Mucosa of descending colon (tissue), 3 donors: ENCODE results near the gene LEPR. TPM values are rescaled to one million over a fixed set of nuclear protein-coding genes. Genes with fewer than 3 reads are reported as not detected.

Experiments used
- ATAC-seq: fragments of 200-7000 bp; cut with Tn5 transposase; one replicate; pipeline ENCODE4 v1.9.1; 2020; ENCODE audit warnings: mild to moderate bottlenecking, moderate library complexity
- DNase-seq, 3 donors: peaks; one replicate each; pipeline ENCODE4 v3.0.0-alpha.2; 2020
- H3K36me3 ChIP-seq: fragments of 200-600 bp; one replicate; pipeline ENCODE4 v1.8.0; 2021; ENCODE audit warnings: low read depth, mild to moderate bottlenecking
- H3K4me1 ChIP-seq: fragments of 200-600 bp; one replicate; pipeline ENCODE4 v1.8.0; 2021; ENCODE audit warnings: low read depth, mild to moderate bottlenecking
- H3K4me3 ChIP-seq: fragments of 200-600 bp; one replicate; pipeline ENCODE4 v1.8.0; 2021; ENCODE audit warnings: mild to moderate bottlenecking
- H3K9me3 ChIP-seq: fragments of 200-600 bp; one replicate; pipeline ENCODE4 v1.8.0; 2021; ENCODE audit warnings: mild to moderate bottlenecking
- CTCF ChIP-seq: fragments of 200-600 bp; IDR thresholded peaks from one replicate; pipeline ENCODE4 v1.8.0; 2022; ENCODE audit warnings: antibody characterized with exemption, mild to moderate bottlenecking
- intact Hi-C, 2 donors: fragments of 100-400 bp; cut with DNase I in 1 of 2; cut with micrococcal nuclease in 1 of 2; formaldehyde crosslinking; loops; one replicate each; pipeline versions ENCODE4 v1.11.0 to v1.11.1; 2022; cut with DNase I, micrococcal nuclease
- total RNA-seq, 3 donors: library from RNA; stranded (reverse); fragmentation: NEBNext Ultra II Directional in 2 of 3; extraction: Animal tissue kit (Norgen Biotek cat#: 25700) in 2 of 3; gene quantifications; one replicate each; pipeline versions ENCODE4 v1.2.1 to v1.2.4, GENCODE V29; 2021 to 2023
- donor health status: DM: no; HTN: no; CAD: no; lungs with moderate emphysema.
- donor health status: DM: no; HTN: no; CAD: no.
- donor health status: DM: no; HTN: yes; CAD: no.

The LEPR gene
- total RNA-seq, 3 donors from 2014 or later, result 2.6 to 7.5 (median 4.6) TPM

DNA sequence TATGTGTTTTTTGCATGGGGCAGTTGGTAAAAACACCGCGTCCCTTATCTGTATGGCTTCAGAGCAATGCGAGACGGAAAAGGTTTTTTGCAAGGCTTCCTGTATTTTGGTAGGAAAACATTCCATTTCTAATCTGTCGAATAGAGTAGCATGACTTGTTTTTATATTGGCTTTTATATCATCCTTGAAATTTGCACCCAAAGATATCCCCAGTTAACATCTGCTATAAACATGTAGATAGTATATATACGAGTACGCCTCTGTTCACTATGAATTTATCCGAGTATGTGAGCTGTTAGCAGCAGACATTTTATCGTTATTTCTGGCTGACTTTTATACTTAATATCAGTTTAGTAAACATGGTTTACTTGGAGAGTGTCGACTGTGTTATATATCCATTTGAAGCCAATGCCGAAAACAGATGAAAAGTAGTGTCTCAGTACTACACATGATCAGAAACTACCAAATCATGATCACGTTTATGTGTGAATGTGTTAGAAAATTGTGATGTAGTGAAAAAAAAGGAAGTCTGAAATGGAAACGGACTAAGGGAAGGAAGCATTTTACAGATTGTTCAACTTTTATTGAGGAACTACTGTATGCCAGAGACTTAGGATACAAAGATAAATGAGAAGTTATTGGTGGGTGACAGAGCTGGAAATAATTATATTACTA is 1.0 kb downstream of the LEPR start:
- no peaks in the 10 kb centered on the region for H3K36me3 ChIP-seq
- H3K9me3 ChIP-seq, result no peaks in the 10 kb centered on the region
- intact Hi-C loops, result no loop called here
- DNase-seq (no peak), ATAC-seq (no peak)
- H3K4me1 ChIP-seq, result peaks cover 7% of the 10 kb centered on the region
- H3K4me3 ChIP-seq, result peak overlapping the region; percentile 58
- TF ChIP-seq CTCF, result no peak

DNA sequence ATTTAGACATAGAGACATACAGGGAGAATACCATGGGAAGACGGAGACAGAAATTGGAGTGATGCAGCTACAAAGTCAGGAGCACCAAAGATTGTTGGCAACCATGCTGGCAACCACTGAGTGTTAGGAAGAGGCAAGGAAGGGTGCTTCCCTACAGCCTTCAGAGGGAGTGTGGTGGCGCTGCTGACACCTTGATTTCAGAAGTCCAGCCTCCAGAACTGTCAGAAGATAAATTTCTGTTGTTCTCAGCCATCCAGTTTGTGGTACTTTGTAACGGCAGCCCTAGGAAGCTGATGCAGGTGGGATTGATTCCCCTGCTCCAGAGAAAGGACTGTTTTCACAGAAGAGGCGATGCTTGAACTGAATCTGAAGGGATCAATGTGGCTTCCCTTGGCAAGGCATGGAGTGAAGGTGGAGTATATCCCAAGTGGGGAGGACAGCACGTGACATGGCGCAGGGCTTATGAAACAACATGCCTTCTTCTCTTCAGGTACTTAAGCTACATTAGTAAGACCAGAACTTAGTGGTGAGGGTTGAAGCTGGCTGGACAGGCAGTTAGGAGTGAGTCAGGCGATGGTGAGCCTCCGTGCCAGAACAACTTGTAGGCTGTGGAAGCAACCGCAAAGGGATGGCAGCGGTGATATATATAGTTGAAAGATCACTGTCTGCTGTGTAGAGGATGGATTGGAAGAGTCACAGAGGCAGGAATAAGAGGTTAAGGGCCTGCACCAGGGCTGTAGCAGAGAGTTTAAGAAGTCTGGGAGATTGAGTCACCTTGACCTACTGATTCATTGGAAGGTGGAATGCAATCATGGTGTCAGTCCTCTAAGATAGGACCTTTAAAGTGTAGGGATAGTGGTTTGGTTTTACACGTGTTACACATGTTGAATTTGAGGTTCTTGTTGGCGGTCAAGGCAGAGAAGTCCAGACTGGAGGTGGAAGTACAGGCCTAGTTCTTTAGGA is 2.1 kb downstream of the LEPR start:
- peaks cover 7% of the 10 kb centered on the region for H3K4me1 ChIP-seq
- intact Hi-C loops, result no loop called here
- H3K36me3 ChIP-seq, result no peaks in the 10 kb centered on the region
- ATAC-seq, result no peak
- DNase-seq, result peak in 1 of 3 donors; percentile 3
- no peaks in the 10 kb centered on the region for H3K9me3 ChIP-seq
- TF ChIP-seq CTCF, result no peak
- no peak overlapping the region for H3K4me3 ChIP-seq

- Histone ChIP-seq H3K4me3 (no peak overlapping the region), H3K36me3 (no peaks in the 10 kb centered on the region), H3K9me3 (no peaks in the 10 kb centered on the region), H3K4me1 (peaks cover 7% of the 10 kb centered on the region)
- ATAC-seq (no peak), DNase-seq (no peak)
- TF ChIP-seq CTCF, result no peak
- intact Hi-C loops, result no loop called here
Measured at GRCh38 chr1:65423884-65424572, 3.6 kb downstream of the LEPR start.

DNA sequence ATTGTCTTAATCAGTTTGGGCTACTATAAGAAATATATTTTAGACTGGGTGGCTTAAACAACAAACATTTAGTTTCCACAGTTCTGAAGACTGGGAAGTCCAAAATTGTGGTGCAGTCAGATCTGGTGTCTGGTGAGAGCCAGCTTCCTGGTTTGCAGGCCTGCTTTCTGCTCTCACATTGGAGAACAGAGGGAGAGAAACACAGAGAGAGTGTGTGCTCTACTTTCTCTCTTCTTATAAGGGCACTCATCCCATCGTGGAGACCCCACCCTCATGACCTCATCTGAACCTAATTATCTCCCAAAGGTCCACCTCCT is 4.1 kb downstream of the LEPR start:
- H3K36me3 ChIP-seq, result no peaks in the 10 kb centered on the region
- H3K9me3 ChIP-seq, result no peaks in the 10 kb centered on the region
- no peak for DNase-seq
- intact Hi-C loops, result no loop called here
- H3K4me1 ChIP-seq, result peaks cover 7% of the 10 kb centered on the region
- no peak overlapping the region for H3K4me3 ChIP-seq
- no peak for ATAC-seq
- no peak for TF ChIP-seq CTCF

DNA sequence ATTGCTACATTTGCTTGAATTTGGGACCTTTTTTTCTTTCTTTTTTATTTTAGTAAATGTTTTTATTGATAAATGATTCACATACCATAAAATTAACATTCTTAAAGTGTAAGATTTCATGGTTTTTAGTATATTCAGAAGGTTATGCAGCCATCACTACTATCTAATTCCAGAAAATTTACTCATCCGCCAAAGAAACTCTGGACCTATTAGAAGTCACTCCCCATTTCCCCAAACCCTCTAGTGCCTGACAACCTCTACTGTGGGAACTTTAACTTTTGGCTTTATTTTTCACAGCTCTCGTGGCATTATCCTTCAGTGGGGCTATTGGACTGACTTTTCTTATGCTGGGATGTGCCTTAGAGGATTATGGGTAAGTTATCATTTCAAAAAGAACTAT is 4.5 kb downstream of the LEPR start:
- intact Hi-C loops, result no loop called here
- DNase-seq (no peak), ATAC-seq (no peak)
- no peak overlapping the region for H3K4me3 ChIP-seq
- H3K4me1 ChIP-seq, result peaks cover 7% of the 10 kb centered on the region
- no peaks in the 10 kb centered on the region for H3K9me3 ChIP-seq
- H3K36me3 ChIP-seq, result no peaks in the 10 kb centered on the region
- TF ChIP-seq CTCF, result no peak
